GM18951 (cell line): ENCODE data around the gene GAB2.
"Not testable (repeated sequence)": the region's sequence is repeated elsewhere in the genome, so short reads cannot be mapped to it uniquely, and the experiment has no call there.

Experiments
- POLR2A ChIP-seq: IDR thresholded peaks from 4 replicates; pipeline ENCODE4 v1.6.1; 2011; ENCODE audit warnings: mild to moderate bottlenecking; ENCODE audit not compliant: insufficient read length, insufficient read depth; ENCODE audit errors: extremely low read depth
- in situ Hi-C: fragments of 300-500 bp; cut with MboI; formaldehyde crosslinking; loops from one replicate; pipeline ENCODE4 v1.12.0; 2022; ENCODE audit warnings: low sequenced_read_pairs, mixed read lengths, inconsistent platforms; ENCODE audit not compliant: unreplicated experiment

GAB2 gene

DNA sequence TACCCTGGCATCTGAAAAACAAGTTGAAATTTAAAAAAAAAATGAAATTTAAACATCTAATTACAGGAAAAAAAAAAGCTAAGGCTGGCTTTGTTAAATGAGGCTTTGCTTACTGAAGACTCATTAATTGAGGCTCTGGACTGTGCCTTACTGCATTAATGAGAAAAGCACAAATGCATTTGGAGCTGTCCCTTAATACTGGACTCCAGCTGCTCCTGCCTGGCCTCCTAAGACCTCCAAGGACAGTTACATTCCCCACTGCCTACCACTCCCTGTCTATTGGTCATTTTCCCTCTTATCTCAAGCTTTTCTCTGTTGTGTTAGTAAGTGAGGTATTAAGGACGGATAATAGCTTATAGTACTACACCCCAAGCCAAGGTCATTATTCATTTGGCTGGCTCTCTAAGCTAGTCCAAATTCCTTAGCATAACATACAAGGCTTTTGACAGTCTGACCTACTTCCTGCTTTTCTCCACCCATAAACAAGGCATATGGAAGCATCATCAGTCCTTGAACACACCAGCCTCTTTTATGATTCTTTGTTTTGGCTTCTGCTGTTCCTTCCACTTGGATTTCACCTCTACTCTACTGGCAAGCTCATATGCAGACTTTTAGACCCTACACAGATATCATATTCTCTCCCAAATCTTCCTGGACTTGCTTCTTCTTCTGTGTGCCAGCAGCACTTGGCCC is 166.4 kb downstream of the GAB2 start:
- TF ChIP-seq POLR2A = no peak
- in situ Hi-C loops = no loop called here

DNA sequence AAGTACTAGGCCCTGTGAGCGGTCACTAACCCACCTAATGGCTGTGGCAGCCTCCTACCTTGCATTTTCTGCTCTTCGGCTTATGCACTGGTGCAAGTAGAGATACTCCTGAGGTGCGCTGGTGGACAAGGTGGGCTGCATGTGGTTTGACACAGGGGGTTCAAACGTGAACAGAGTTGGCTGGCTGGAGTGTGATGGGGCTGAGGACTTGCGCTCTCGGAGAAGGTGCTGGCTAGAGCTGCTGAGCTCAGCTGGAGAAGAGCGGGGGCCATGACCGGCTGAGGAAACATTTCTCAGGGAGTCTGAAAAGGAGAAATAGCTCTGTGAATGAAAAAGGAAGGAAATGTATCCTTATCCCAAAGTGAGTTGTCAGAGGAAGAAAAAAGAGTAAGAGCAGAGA is 167.5 kb downstream of the GAB2 start:
- in situ Hi-C loops = no loop called here
- TF ChIP-seq POLR2A = no peak

DNA sequence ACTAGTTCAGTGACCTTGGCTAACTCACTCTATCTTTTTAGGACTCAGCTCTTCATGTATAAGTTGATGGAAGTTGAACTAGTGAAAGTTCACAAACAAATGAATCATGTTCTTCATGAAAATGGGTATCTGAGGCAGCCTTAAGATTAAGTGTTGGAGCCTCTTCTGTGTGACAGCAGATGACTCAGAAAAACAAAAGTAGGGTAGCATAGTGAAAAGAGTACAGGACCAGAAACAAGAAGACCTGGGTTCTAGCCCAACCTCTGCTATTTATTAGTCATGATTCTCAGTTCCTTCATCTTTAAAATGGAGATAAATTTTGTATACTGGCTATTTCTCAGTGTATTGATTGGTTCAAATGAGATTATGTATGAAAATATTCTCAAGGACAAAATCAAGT is 168.7 kb downstream of the GAB2 start:
- in situ Hi-C loops = no loop called here
- TF ChIP-seq POLR2A = no peak

- in situ Hi-C loops = no loop called here
Observed at GRCh38 chr11:78248191-78248590, 169.4 kb downstream of the GAB2 start.

GRCh38 chr11:78244546-78245255 is 172.9 kb downstream of the GAB2 start:
- no peak for TF ChIP-seq POLR2A
- in situ Hi-C loops = no loop called here

More at GRCh38 chr11:78248191-78248590, 169.4 kb downstream of the GAB2 start:
- TF ChIP-seq POLR2A = no peak

DNA sequence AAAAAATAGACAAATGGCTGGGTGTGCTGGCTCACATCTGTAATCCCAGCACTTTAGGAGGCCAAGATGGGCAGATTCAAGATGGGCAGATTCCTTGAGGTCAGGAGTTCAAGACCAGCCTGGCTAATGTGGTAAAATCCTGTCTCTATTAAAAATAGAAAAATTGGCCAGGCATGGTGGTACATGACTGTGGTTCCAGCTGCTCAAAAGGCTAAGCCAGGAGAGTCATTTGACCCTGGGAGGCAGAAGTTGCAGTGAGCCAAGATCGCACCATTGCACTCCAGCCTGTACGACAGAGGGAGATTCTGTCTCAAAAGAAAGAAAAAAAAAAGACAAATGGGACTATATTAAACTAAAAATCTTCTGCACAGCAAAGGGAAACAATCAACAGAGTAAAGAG is 173.5 kb downstream of the GAB2 start:
- in situ Hi-C loops = no loop called here
- no peak for TF ChIP-seq POLR2A

- no peak for TF ChIP-seq POLR2A
- in situ Hi-C loops = no loop called here
Observed at GRCh38 chr11:78241475-78241874, 176.1 kb downstream of the GAB2 start.

GRCh38 chr11:78239781-78240180 is 177.8 kb downstream of the GAB2 start:
- in situ Hi-C loops = no loop called here
- no peak for TF ChIP-seq POLR2A

- TF ChIP-seq POLR2A = no peak
- in situ Hi-C loops = no loop called here
Observed at GRCh38 chr11:78237293-78238046, 180.2 kb downstream of the GAB2 start.

GRCh38 chr11:78234006-78234405 is 183.6 kb downstream of the GAB2 start:
- TF ChIP-seq POLR2A = no peak
- in situ Hi-C loops = no loop called here

DNA sequence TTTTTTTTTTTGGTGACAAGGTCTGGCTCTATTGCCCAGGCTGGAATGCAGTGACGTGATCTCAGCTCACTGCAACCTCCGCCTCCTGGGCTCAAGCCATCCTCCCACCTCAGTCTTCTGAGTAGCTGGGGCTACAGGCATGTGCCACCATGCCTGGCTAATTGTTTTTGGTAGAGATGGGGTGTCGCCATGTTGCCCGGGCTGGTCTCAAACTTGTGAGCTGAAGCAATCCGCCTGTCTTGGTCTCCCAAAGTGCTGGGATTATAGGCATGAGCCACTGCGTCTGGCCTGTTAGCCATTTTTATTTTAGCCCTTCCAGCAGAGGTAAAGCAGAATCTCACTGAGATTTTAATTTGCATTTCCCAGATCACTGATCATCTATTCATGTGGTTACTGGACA is 184.6 kb downstream of the GAB2 start:
- in situ Hi-C loops = not testable (repeated sequence)

DNA sequence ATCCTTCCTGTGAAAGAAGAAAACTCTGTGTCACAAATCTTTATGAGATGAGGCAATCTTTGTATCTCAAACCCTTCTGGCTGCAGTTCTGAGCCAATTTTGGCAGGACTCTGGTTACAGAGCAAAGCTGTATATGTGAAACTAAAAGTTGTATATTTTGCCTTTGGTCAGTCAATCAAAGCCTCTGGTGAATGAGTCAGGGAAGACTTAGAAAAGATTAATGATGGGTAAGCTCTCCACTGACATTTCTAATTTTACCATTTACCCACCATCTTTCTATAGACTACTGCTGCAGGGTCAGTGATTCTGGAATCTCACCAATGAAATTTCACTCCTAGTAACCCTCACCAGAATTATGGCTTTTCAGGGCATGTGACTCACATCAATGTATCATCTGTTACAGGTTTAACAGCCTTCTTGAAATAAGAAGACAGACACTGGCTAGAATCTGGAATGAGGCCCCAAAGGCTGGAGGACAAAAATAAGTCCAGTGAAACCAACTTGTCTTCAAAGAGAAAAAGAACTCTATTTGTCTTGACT is 185.6 kb downstream of the GAB2 start:
- in situ Hi-C loops = no loop called here
- no peak for TF ChIP-seq POLR2A

DNA sequence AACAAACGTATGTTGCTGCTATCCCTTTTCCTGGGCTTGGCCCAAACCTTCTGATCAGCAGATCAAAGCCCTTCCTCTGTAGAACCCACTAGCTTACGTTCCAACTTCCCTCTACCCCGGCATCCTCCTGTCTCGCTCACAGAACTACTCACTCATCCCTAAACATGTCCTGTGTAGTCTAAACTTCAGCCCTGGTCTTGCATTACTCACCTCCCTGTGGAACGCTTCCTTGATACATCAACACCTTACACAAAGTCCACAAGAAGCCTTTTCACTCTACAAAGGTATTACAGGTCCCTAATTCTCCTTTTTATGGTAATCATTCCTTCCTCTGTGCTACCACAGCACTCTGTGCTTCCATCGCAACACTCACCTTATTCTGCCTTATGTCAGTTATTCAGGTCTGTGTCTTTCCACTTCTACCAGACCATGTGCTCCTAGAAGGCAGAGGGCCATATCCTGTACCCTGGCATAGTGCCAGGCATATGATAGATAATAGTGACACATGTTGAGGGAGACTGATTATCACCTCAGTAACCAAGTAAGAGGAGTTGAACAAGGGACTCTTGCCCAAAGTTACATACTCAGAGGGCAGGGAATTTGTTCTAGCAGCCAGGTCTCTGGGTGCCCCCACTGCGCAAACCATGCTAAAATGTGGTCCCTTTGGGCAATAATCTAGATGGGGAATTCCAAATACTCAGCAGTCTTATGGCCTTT is 187.3 kb downstream of the GAB2 start:
- TF ChIP-seq POLR2A = no peak
- in situ Hi-C loops = no loop called here
